G401 (cell line): ENCODE measurements around the gene SLC6A9. TPM values are rescaled to one million over a fixed set of nuclear protein-coding genes. Genes with fewer than 3 reads are reported as not detected.

Experiments used
- DNase-seq: peaks from one replicate; pipeline ENCODE4 v3.0.0-alpha.2; 2015; ENCODE audit warnings: low spot score
- in situ Hi-C: cut with HindIII; loops from 2 replicates; pipeline ENCODE4 v1.10.0; 2016; ENCODE audit warnings: low sequenced_read_pairs, mixed read lengths
- total RNA-seq: library from RNA; depleted of rRNA; stranded (reverse); fragments of >200 nt; shearing (Covaris generic); gene quantifications from 2 replicates; pipeline ENCODE4 v1.2.3, GENCODE V29; 2014

SLC6A9 gene
- total RNA-seq, 1 experiment from 2014 or later, result 1.7 TPM

- no peak for DNase-seq
- in situ Hi-C loops, result no loop called here
Observed at GRCh38 chr1:44050261-44050660, 19.0 kb upstream of the SLC6A9 start.

- in situ Hi-C loops, result loop anchor here (10.0 kb wide), 1 partner anchor 75 kb away; the partner anchor contains the start of genes ATP6V0B, B4GALT2 and DPH2
- DNase-seq, result no peak
Observed at GRCh38 chr1:44049839-44050238, 18.6 kb upstream of the SLC6A9 start.

- no peak for DNase-seq
- in situ Hi-C loops, result loop anchor here (10.0 kb wide), 1 partner anchor 74 kb away; the partner anchor contains the start of genes ATP6V0B, B4GALT2 and DPH2
Observed at GRCh38 chr1:44048532-44049215, 17.4 kb upstream of the SLC6A9 start.

- in situ Hi-C loops, result loop anchor here (10.0 kb wide), 1 partner anchor 72 kb away; the partner anchor contains the start of genes ATP6V0B, B4GALT2 and DPH2
- no peak for DNase-seq
Observed at GRCh38 chr1:44047131-44047530, 15.9 kb upstream of the SLC6A9 start.

DNA sequence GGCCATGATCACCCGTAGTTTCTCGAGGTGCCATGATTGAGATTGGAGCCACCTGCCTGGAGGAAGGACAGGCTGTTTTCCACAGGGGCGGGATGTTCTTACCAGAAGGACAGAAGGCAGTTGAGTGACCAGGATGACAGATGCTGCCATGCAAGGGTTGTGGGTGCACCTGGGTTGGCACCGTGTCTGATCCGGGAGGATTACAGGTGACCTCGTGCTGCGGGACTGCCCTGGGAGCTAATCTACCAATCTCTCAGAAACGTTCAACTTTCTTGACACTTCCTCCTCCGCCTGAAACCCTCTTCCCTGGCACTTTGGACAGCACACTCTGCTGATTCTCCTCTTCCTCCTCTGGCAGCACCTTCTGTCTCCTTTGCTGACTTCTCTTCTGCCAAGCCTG lies 13.8 kb upstream of the SLC6A9 start:
- no peak for DNase-seq
- in situ Hi-C loops, result loop anchor here (10.0 kb wide), 1 partner anchor 70 kb away; the partner anchor contains the start of genes ATP6V0B, B4GALT2 and DPH2

DNA sequence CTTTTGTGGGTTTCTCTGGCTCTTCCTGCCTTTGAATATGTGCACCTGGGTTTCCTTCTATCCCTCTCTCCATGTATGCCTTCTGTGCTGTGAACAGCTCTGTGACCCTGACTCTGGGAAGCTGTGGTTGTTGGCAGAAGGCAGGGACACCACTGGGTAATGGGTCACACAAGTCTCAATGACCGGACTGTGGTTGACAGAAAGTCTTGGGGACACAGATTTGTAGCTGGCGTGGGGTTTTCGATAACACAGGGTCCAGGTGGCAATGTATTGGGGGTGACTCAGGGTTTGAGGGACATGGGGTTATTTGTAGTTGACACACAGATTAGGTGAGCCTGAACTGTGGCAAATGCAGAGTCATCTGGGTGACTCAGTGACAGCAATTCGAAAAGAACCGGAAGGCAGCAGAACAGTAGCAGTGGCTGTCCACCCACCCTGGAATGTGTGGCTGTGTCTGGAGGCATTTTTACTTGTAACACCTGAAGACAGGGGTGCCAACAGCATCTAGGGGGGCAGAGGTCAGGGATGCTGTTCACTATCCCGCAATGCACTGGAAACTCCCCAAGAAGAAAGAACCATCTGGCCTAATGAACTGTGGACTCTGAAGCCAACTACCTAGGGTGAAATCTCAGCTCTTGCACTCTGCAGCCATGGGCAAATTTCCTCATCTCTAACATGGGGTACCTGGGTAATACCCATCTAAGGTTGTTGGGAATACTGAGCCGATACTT lies 13.0 kb upstream of the SLC6A9 start:
- peak; percentile 7 for DNase-seq
- in situ Hi-C loops, result loop anchor here (10.0 kb wide), 1 partner anchor 69 kb away; the partner anchor contains the start of genes ATP6V0B, B4GALT2 and DPH2

DNA sequence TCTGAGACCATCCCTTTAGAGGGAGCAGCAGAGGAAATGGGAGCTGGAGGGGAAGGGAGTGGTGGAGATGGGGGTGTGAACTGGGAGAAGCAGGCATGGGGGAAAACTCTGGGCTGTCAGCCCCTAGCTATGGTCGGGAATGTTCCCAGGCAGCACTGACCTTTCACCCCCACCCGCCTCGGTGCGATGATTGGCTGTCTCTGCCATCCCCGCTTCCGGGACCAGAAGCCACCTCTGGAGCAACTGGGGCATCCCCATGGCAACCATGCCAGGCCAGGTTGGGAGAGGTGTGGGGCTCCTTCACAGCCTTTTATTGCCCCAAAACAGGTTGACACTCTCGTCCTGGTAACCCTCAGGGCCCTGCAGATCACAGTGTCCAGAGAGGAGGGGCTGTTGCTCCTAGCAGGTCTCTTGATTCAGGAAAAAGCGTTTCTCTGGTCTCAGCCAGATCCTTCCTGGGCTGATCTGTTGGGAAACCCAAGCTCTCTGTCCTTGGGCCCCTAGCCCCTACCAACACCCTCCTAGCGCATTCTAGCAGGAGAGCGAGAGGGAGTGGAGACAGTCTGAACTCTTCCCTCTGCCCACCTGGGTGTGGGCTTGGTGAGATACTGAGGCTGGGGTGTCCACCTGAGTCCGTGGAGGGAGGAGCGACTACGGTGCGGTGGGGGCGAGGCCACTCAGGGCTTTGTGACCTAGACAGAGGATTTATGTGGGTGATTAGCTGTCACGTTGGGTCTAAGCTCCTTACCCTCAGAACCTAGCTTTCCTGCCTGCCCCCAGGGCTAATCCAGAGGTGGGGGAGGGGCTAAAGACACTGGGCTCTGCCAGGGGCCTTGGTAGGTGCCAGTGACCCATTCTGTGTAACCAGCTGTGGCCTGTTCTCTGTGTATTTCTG lies 12.2 kb upstream of the SLC6A9 start:
- in situ Hi-C loops, result loop anchor here (10.0 kb wide), 1 partner anchor 69 kb away; the partner anchor contains the start of genes ATP6V0B, B4GALT2 and DPH2
- DNase-seq, result no peak

- DNase-seq, result no peak
- in situ Hi-C loops, result loop anchor here (10.0 kb wide), 1 partner anchor 66 kb away; the partner anchor contains the start of genes ATP6V0B, B4GALT2 and DPH2
Observed at GRCh38 chr1:44040846-44041245, 9.6 kb upstream of the SLC6A9 start.

DNA sequence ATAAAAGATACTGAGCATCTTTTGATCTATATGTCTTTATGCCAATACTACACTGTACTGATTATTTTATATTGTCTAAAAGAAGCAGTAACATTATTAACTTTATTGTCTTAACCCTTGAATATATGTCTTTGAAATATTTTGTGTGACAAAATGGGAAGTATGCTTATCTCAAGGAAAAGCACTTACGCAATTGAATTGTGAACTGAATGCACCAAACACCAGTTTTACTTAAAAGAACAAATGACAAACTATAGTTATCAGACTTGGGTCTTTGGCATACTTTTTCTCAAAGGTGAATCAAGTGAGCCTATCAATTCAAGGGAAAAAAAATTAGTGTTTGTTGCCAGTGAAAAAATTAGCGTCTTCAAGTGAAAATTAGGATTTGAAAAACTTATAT lies 9.2 kb upstream of the SLC6A9 start:
- in situ Hi-C loops, result loop anchor here (10.0 kb wide), 1 partner anchor 66 kb away; the partner anchor contains the start of genes ATP6V0B, B4GALT2 and DPH2
- DNase-seq, result no peak

DNA sequence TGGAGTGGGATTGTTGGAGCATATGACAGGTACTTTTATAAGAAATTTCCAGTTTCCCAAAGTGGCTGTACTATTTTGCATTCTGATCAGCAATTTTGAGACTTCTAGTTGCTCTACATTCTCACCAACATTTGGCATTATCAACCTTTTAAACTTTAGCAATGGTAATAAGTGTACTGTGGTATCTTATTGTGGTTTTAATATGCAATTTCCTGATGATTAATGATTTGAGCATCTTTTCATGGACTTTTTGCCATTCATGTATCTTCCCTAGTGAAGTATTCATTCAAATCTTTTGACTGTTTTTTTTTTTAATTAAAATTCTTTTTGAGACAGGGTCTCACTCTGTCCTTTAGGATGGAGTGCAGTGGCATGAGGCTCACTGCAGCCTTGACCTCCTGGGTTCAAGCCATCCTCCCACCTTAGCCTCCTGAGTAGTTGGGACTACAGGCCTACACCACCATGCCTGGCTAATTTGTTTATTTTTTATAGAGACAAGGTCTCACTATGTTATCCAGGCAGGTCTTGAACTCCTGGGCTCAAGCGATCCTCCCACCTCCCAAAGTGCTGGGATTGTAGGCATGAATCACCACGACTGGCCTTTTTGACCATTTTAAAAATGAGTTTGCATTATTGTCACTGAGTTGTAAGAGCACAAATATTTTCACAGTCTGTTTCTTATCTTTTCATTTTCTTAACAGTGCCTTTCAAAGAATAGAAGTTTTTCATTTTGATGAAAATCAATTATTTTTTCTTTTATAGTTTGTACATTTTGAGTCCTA lies 7.8 kb upstream of the SLC6A9 start:
- in situ Hi-C loops, result no loop called here
- DNase-seq, result no peak

GRCh38 chr1:44037154-44037553 lies 5.9 kb upstream of the SLC6A9 start:
- in situ Hi-C loops, result no loop called here
- no peak for DNase-seq

DNA sequence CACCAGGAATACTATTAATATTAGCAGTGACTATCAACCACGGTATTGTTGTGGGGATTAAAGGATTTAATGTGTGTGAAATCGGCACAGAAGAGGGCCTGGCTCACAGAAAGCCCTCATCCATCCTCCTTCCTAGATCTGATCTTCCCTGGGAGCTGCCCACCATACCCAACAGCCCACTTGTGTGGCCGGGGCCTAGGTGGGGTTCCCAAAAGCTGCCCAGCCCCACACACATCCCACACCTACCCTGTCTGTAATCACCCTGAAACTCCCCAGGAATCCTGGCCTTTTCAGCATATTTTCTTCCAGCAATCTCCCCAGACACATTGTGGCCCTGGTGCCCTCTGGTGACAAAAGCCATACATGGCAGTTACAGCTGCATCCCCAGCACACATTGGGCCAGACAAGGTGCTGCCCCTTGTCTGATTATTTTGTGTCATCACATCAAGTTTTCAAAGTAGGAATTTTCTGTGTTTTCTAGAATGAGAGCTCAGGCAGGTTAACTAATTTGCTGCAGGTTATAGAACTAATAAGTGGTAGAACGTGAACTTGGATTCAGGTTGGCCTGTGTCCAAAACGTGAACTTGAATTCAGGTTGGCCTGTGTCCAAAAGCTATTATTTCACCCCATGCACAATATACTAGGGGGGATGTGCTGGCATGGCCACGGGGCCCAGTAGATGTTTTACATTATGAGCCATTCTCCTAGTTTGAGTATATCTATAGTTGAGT lies 5.3 kb upstream of the SLC6A9 start:
- peak; percentile 87 for DNase-seq
- in situ Hi-C loops, result no loop called here

GRCh38 chr1:44035726-44036408 lies 4.6 kb upstream of the SLC6A9 start:
- in situ Hi-C loops, result no loop called here
- DNase-seq, result no peak

GRCh38 chr1:44034976-44035716 lies 3.9 kb upstream of the SLC6A9 start:
- DNase-seq, result no peak
- in situ Hi-C loops, result no loop called here

DNA sequence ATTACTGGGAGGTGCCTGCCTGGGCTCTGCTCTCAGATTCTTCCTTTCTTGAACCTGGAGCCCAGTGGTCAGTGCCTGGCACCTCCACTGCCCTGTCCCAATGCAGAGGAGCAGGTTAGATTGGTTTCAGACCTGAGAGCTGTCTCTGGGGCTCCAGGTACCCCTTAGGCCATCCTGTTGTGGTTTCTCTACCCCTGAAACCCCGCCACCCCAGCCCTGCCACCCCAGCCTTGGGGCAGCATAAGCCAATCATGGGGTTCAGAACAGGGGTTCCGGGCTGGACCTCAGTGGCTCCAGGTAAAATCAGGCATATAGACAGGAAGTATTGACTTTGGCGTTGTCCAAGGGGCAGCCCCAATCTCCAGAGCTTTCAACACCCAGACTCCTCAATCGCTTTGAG lies 3.2 kb upstream of the SLC6A9 start:
- in situ Hi-C loops, result no loop called here
- DNase-seq, result no peak

GRCh38 chr1:44033756-44034155 lies 2.5 kb upstream of the SLC6A9 start:
- in situ Hi-C loops, result no loop called here
- no peak for DNase-seq
